GM12865 (cell line): ENCODE data around the gene VSTM1.
A peak's percentile ranks its signal among the peaks of the same experiment; 100 is the strongest.
"Not testable (repeated sequence)": the region's sequence is repeated elsewhere in the genome, so short reads cannot be mapped to it uniquely, and the experiment has no call there.

ENCODE experiments used
- DNase-seq: peaks from one replicate; pipeline ENCODE4 v3.0.0; 2010; ENCODE audit warnings: low read depth
- H3K4me3 ChIP-seq: 2 replicates; pipeline ENCODE4 v1.5.1; 2011; ENCODE audit warnings: mild to moderate bottlenecking, low read depth, low read length, control low read depth
- CTCF ChIP-seq: IDR thresholded peaks from 2 replicates; pipeline ENCODE4 v1.5.1; 2011; ENCODE audit warnings: low read length, control low read depth, low read depth, inconsistent platforms; ENCODE audit not compliant: insufficient read depth; ENCODE audit errors: missing control alignments

VSTM1 gene

GRCh38 chr19:54040003-54040402 lies 23.7 kb downstream of the VSTM1 start:
- DNase-seq: no peak
- no peak for TF ChIP-seq CTCF
- no peak overlapping the region for H3K4me3 ChIP-seq

- H3K4me3 ChIP-seq, DNase-seq: not testable (repeated sequence)
These were observed 27.2 kb downstream of the VSTM1 start for GRCh38 chr19:54036542-54036941.

- DNase-seq: no peak
- no peak for TF ChIP-seq CTCF
- H3K4me3 ChIP-seq: no peak overlapping the region
These were observed 28.2 kb downstream of the VSTM1 start for GRCh38 chr19:54035215-54036178.

- no peak for DNase-seq
- H3K4me3 ChIP-seq: no peak overlapping the region
- no peak for TF ChIP-seq CTCF
These were observed 32.7 kb downstream of the VSTM1 start for GRCh38 chr19:54030895-54031586.

- H3K4me3 ChIP-seq: no peak overlapping the region
- peak; percentile 9 for DNase-seq
- peak; percentile 30 for TF ChIP-seq CTCF
These were observed 33.7 kb downstream of the VSTM1 start for GRCh38 chr19:54029930-54030490.

GRCh38 chr19:54029301-54029700 lies 34.4 kb downstream of the VSTM1 start:
- no peak overlapping the region for H3K4me3 ChIP-seq
- TF ChIP-seq CTCF: no peak
- DNase-seq: no peak

- no peak for TF ChIP-seq CTCF
- no peak for DNase-seq
- H3K4me3 ChIP-seq: no peak overlapping the region
These were observed 37.0 kb downstream of the VSTM1 start for GRCh38 chr19:54026656-54027055.
